Sigmoid colon (tissue), 7 donors: Measurements from ENCODE around the gene CYP2W1. TPM values are rescaled to one million over a fixed set of nuclear protein-coding genes. Genes with fewer than 3 reads are reported as not detected.

Source experiments
- DNase-seq: peaks from one replicate; pipeline ENCODE4 v3.0.0-alpha.2; 2019
- H3K27ac ChIP-seq, 4 donors: fragments of 200-600 bp; sonication (generic); one replicate each; pipeline ENCODE4 v1.5.1; 2016 to 2019; ENCODE audit warnings: mild to moderate bottlenecking in 1 of 4
- H3K27me3 ChIP-seq, 3 donors: fragments of 200-600 bp; sonication (generic); one replicate each; pipeline ENCODE4 v1.5.1; 2019; ENCODE audit warnings: mild to moderate bottlenecking in 1 of 3
- H3K36me3 ChIP-seq, 4 donors: fragments of 200-600 bp; sonication (generic); one replicate each; pipeline ENCODE4 v1.5.1; 2016 to 2019
- H3K4me1 ChIP-seq, 4 donors: fragments of 200-600 bp; sonication (generic); one replicate each; pipeline ENCODE4 v1.5.1; 2017 to 2019
- H3K4me3 ChIP-seq, 4 donors: fragments of 200-600 bp; sonication (generic); one replicate each; pipeline ENCODE4 v1.5.1; 2017 to 2019; ENCODE audit warnings: mild to moderate bottlenecking in 2 of 4, moderate library complexity in 1 of 4
- H3K9me3 ChIP-seq, 4 donors: fragments of 200-600 bp in 3 of 4; sonication (generic) in 3 of 4; one replicate each; pipeline versions ENCODE4 v1.5.1 to v1.6.1; 2013 to 2019
- CTCF ChIP-seq, 4 experiments: fragments of 450-650 bp in 3 of 4; fragments of 200-600 bp in 1 of 4; IDR thresholded peaks; one replicate each; pipeline ENCODE4 v1.5.1; 2016 to 2019; ENCODE audit warnings: antibody characterized with exemption in 4 of 4, mild to moderate bottlenecking in 3 of 4, moderate library complexity in 2 of 4
- EP300 ChIP-seq, 4 donors: sonication (generic); formaldehyde crosslinking; IDR thresholded peaks; one replicate each; pipeline ENCODE4 v1.6.1; 2017; ENCODE audit warnings: antibody characterized with exemption in 4 of 4
- POLR2A ChIP-seq, 2 donors: fragments of 450-650 bp; IDR thresholded peaks; one replicate each; pipeline ENCODE4 v1.6.1; 2016; ENCODE audit warnings: antibody characterized with exemption in 2 of 2, mild to moderate bottlenecking in 2 of 2, moderate library complexity in 2 of 2
- POLR2AphosphoS5 ChIP-seq, 4 donors: sonication (generic); formaldehyde crosslinking; IDR thresholded peaks; one replicate each; pipeline ENCODE4 v1.6.1; 2017; ENCODE audit warnings: antibody characterized with exemption in 4 of 4
- WGBS, 2 donors: extraction: QIAGEN DNeasy Blood & Tissue Kit; methylation state at CpG; one replicate each; pipeline ENCODE4 v1.1.7; 2013; 5-methylcytosine and 5-hydroxymethylcytosine counted together
- intact Hi-C: fragments of 100-400 bp; cut with DNase I; formaldehyde crosslinking; loops from one replicate; pipeline ENCODE4 v1.15.1; 2023
- polyA plus RNA-seq, 3 donors: library from polyadenylated mRNA; stranded (reverse); fragments of 200-250 nt; gene quantifications; one replicate each; pipeline ENCODE4 v1.2.3, GENCODE V29; 2013
- total RNA-seq, 4 donors: library from RNA; depleted of rRNA; stranded (reverse); fragments of >200 nt; gene quantifications; one replicate each; pipeline ENCODE4 v1.1.0, GENCODE V29; 2016
- donor health status: healthy with polysubstance abuse.
- donor health status: Bipolar disorder and iron deficiency.
- donor health status: healthy.

CYP2W1 gene
- total and polyA plus RNA-seq, 7 donors: 0.83 to 3.8 TPM; not detected in 5

- peaks cover 7 to 19% (median 13%) of the 10 kb centered on the region in 4 donors for H3K36me3 ChIP-seq
- WGBS, 2 donors: 19 to 27% methylated on average over 37 of the region's 37 CpGs
- peak; percentile 68 for DNase-seq
- H3K27me3 ChIP-seq: no peaks in the 10 kb centered on the region
- intact Hi-C loops: no loop called here
- H3K4me3 ChIP-seq: no peak overlapping the region
- no peaks in the 10 kb centered on the region for H3K9me3 ChIP-seq
- H3K4me1 ChIP-seq: peaks cover 0 to 69% (median 56%) of the 10 kb centered on the region in 4 donors
- H3K27ac ChIP-seq: peak overlapping the region; percentile 78 to 90 (median 86)
- TF ChIP-seq POLR2AphosphoS5 (IDR thresholded peaks at IDR 0.05) (no peak), EP300 (IDR thresholded peaks at IDR 0.05) (no peak), POLR2A (IDR thresholded peaks at IDR 0.05) (no peak), CTCF (IDR thresholded peaks at IDR 0.05) (no peak)
Measured at GRCh38 chr7:963236-964078, 19.5 kb upstream of the CYP2W1 start.

GRCh38 chr7:964401-965231 is 18.4 kb upstream of the CYP2W1 start:
- intact Hi-C loops: no loop called here
- H3K27me3 ChIP-seq: no peaks in the 10 kb centered on the region
- DNase-seq: peak; percentile 91
- peak in 1 of 4 donors; percentile 85 for TF ChIP-seq EP300 (IDR thresholded peaks at IDR 0.05)
- peak; percentile 68 to 78 (median 74) for TF ChIP-seq POLR2AphosphoS5 (IDR thresholded peaks at IDR 0.05)
- no peak for TF ChIP-seq POLR2A (IDR thresholded peaks at IDR 0.05)
- TF ChIP-seq CTCF (IDR thresholded peaks at IDR 0.05): peak in 2 of 4 experiments; percentile 18 to 23
- H3K4me3 ChIP-seq: peak overlapping the region in 1 of 4 donors; percentile 12
- peaks cover 0 to 69% (median 56%) of the 10 kb centered on the region in 4 donors for H3K4me1 ChIP-seq
- H3K36me3 ChIP-seq: peaks cover 9 to 31% (median 23%) of the 10 kb centered on the region in 4 donors
- no peaks in the 10 kb centered on the region for H3K9me3 ChIP-seq
- H3K27ac ChIP-seq: peak overlapping the region; percentile 78 to 90 (median 86)
- WGBS, 2 donors: 44 to 57% methylated on average over 27 of the region's 27 CpGs

GRCh38 chr7:966291-967069 is 16.5 kb upstream of the CYP2W1 start:
- Histone ChIP-seq H3K4me1 (peaks cover 0 to 53% (median 46%) of the 10 kb centered on the region in 4 donors), H3K36me3 (peaks cover 9 to 45% (median 23%) of the 10 kb centered on the region in 4 donors), H3K27ac (peak overlapping the region in 3 of 4 donors; percentile 86 to 90 (median 87)), H3K4me3 (no peak overlapping the region), H3K9me3 (no peaks in the 10 kb centered on the region), H3K27me3 (no peaks in the 10 kb centered on the region)
- TF ChIP-seq EP300 (IDR thresholded peaks at IDR 0.05) (no peak), POLR2AphosphoS5 (IDR thresholded peaks at IDR 0.05) (no peak), CTCF (IDR thresholded peaks at IDR 0.05) (no peak), POLR2A (IDR thresholded peaks at IDR 0.05) (no peak)
- no peak for DNase-seq
- intact Hi-C loops: no loop called here
- WGBS, 2 donors: 84% methylated on average over 22 of the region's 22 CpGs

GRCh38 chr7:967361-968082 is 15.5 kb upstream of the CYP2W1 start:
- no peaks in the 10 kb centered on the region for H3K9me3 ChIP-seq
- no peak for DNase-seq
- H3K36me3 ChIP-seq: peaks cover 17 to 56% (median 26%) of the 10 kb centered on the region in 4 donors
- H3K27me3 ChIP-seq: no peaks in the 10 kb centered on the region
- WGBS, 2 donors: 91% methylated on average over 39 of the region's 39 CpGs
- TF ChIP-seq EP300 (IDR thresholded peaks at IDR 0.05) (no peak), CTCF (IDR thresholded peaks at IDR 0.05) (no peak), POLR2A (IDR thresholded peaks at IDR 0.05) (no peak), POLR2AphosphoS5 (IDR thresholded peaks at IDR 0.05) (no peak)
- H3K27ac ChIP-seq: no peak overlapping the region
- intact Hi-C loops: no loop called here
- H3K4me1 ChIP-seq: peaks cover 0 to 42% (median 40%) of the 10 kb centered on the region in 4 donors
- H3K4me3 ChIP-seq: no peak overlapping the region
